ENCODE results near the gene SNX32. TPM values are rescaled to one million over a fixed set of nuclear protein-coding genes. Genes with fewer than 3 reads are reported as not detected.

SNX32 gene
- total and polyA plus RNA-seq, 2 of the 13 experiments (the other 11 are each of a cell fraction or from before 2014, with no cell fraction given), result 0.09 to 0.34 TPM

DNA sequence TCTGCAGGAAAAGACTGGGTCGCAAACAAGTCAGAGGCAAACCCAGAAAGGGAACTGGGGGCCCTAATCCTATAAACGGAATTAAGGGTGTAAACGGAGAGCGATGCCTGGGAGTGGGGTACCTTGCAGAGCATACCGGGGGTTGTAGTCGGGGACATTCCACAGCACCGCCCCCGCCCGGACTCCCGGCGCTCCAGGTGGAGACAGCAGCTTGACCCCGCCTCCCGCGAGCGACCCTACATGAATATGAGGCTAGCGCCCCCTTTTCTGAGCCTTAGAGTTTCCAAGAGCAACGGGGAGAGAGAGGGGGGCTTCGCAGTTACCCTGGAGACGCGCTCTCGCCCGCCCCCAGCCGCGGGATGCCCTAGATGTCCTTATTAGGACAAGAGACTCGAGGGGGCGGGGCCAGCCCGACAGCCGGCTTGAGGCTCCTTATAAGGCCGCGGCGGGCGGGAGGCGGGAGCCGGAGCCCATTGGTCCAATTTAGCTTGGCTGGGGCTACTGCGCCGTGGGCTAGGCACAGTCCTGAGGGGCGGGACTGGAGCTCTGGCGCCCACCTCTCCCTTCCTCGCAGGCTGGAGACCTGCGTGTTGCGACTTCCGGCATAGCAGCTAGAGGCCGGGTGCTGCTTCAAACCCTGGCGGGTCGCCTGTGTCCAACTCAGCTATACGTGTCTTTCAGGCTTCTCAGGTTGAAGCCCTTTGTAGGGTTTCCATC is 25.5 kb downstream of the SNX32 start (continued):
- TF ChIP-seq ZNF280D (CRISPR knock-in tag; IDR thresholded peaks at IDR 0.05) (no peak), ZNF142 (CRISPR knock-in tag; IDR thresholded peaks at IDR 0.05) (no peak; the same call in 1 of the 2 replicates), AGO2 (optimal IDR thresholded peaks at IDR 0.05; ENCODE audit: low read depth, low read length) (no peak), ZFY (CRISPR knock-in tag; IDR thresholded peaks at IDR 0.05) (no peak), ARHGAP35 (CRISPR knock-in tag; IDR thresholded peaks at IDR 0.05; ENCODE audit: borderline replicate concordance) (no peak), LCORL (IDR thresholded peaks at IDR 0.05) (no peak), LCORL (CRISPR knock-in tag; IDR thresholded peaks at IDR 0.05) (peak; percentile 45; the same call in 1 of the 2 replicates), ARID5B (CRISPR knock-in tag; IDR thresholded peaks at IDR 0.05) (no peak), MAZ (IDR thresholded peaks at IDR 0.05; ENCODE audit: borderline replicate concordance, low read depth, low read length) (0 out of 2 replicates have a peak, but pooled peaks have one; percentile 81), MAZ (CRISPR knock-in tag; IDR thresholded peaks at IDR 0.05; ENCODE audit: low read depth) (peak; percentile 30), ZNF792 (CRISPR knock-in tag; IDR thresholded peaks at IDR 0.05) (no peak; the same call in 1 of the 2 replicates), HCFC1 (IDR thresholded peaks at IDR 0.05; ENCODE audit: low read depth, low read length) (0 out of 2 replicates have a peak, but pooled peaks have one; percentile 9)
- TF ChIP-seq, protein P1, sequence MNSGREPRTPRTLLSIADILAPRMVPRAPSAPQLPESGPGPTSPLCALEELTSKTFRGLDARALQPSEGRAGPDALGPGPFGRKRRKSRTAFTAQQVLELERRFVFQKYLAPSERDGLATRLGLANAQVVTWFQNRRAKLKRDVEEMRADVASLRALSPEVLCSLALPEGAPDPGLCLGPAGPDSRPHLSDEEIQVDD (CRISPR knock-in tag; IDR thresholded peaks at IDR 0.05; ENCODE audit: borderline replicate concordance), result no peak
- TF ChIP-seq, protein P2, sequence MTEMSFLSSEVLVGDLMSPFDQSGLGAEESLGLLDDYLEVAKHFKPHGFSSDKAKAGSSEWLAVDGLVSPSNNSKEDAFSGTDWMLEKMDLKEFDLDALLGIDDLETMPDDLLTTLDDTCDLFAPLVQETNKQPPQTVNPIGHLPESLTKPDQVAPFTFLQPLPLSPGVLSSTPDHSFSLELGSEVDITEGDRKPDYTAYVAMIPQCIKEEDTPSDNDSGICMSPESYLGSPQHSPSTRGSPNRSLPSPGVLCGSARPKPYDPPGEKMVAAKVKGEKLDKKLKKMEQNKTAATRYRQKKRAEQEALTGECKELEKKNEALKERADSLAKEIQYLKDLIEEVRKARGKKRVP (CRISPR knock-in tag; IDR thresholded peaks at IDR 0.05), result no peak
